Measurements from ENCODE around the gene DCLK2. TPM values are rescaled to one million over a fixed set of nuclear protein-coding genes. Genes with fewer than 3 reads are reported as not detected.

The DCLK2 gene
- 19.7 TPM for total RNA-seq

GRCh38 chr4:150078041-150078578 is at the start of gene DCLK2:
TSS of gene DCLK2 (plus strand) at chr4:150078445. CDS start at chr4:150079028, 583 bp downstream.

Small RNA genes within 50 kb of the gene (small RNA-seq; reads per million reads assigned to genes)
- gene RNU7-194P (ENCODE audit: low replicate concordance): not detected
